ENCODE data around the gene HDAC11. TPM values are rescaled to one million over a fixed set of nuclear protein-coding genes. Genes with fewer than 3 reads are reported as not detected.
A peak's percentile ranks its signal among the peaks of the same experiment; 100 is the strongest.

HDAC11 gene
- total and polyA plus RNA-seq, 2 of the 13 experiments (the other 11 are each of a cell fraction or from before 2014, with no cell fraction given) = 13.7 to 33.1 TPM

- peak; percentile 63 for TF ChIP-seq STAT6 (CRISPR knock-in tag; IDR thresholded peaks at IDR 0.05; ENCODE audit: borderline replicate concordance)
- TF ChIP-seq CEBPB (IDR thresholded peaks at IDR 0.05; ENCODE audit: borderline replicate concordance, low read depth, low read length) = no peak
- no peak for TF ChIP-seq ZNF101 (CRISPR knock-in tag; IDR thresholded peaks at IDR 0.05; ENCODE audit: borderline replicate concordance, low read depth)
- no peak for TF ChIP-seq MTA1 (CRISPR knock-in tag; IDR thresholded peaks at IDR 0.05; ENCODE audit: borderline replicate concordance)
- TF ChIP-seq YY1 (IDR thresholded peaks at IDR 0.05; ENCODE audit: insufficient read depth, insufficient replicate concordance, low read depth, low read length) = no peak
- peak; percentile 53 for TF ChIP-seq ZBTB38 (CRISPR knock-in tag; IDR thresholded peaks at IDR 0.05)
- TF ChIP-seq JARID2 (CRISPR knock-in tag; IDR thresholded peaks at IDR 0.05; ENCODE audit: insufficient replicate concordance) = no peak
- no peak for TF ChIP-seq ZNF512B (CRISPR knock-in tag; IDR thresholded peaks at IDR 0.05; ENCODE audit: borderline replicate concordance)
- 0 out of 2 replicates have a peak, but pooled peaks have one; percentile 22 for TF ChIP-seq ZNF263 (CRISPR knock-in tag; IDR thresholded peaks at IDR 0.05)
- no peak for TF ChIP-seq ZNF282 (IDR thresholded peaks at IDR 0.05; ENCODE audit: partially characterized antibody)
- 0 out of 2 replicates have a peak, but pooled peaks have one; percentile 32 for TF ChIP-seq REPIN1 (CRISPR knock-in tag; IDR thresholded peaks at IDR 0.05; ENCODE audit: borderline replicate concordance, low read depth)
- TF ChIP-seq ZHX1 (CRISPR knock-in tag; IDR thresholded peaks at IDR 0.05; ENCODE audit: low read depth) = no peak
- TF ChIP-seq TFE3 (CRISPR knock-in tag; IDR thresholded peaks at IDR 0.05) = peak; percentile 87
- TF ChIP-seq KAT7 (CRISPR knock-in tag; IDR thresholded peaks at IDR 0.05; ENCODE audit: borderline replicate concordance) = peak; percentile 62; the same call in 1 of the 2 replicates
- no peak for TF ChIP-seq ZNF577 (CRISPR knock-in tag; IDR thresholded peaks at IDR 0.05; ENCODE audit: borderline replicate concordance, low read depth)
- no peak for TF ChIP-seq CCAR2 (optimal IDR thresholded peaks at IDR 0.05; ENCODE audit: low read depth, low read length)
- TF ChIP-seq NFE2L2 (IDR thresholded peaks at IDR 0.05; ENCODE audit: low read length) = no peak
- peak; percentile 65; the same call in 1 of the 2 replicates for TF ChIP-seq ZFX (CRISPR knock-in tag; IDR thresholded peaks at IDR 0.05; ENCODE audit: low read depth)
- TF ChIP-seq BORCS8-MEF2B (CRISPR knock-in tag; IDR thresholded peaks at IDR 0.05) = peak; percentile 73; the same call in 1 of the 2 replicates
Measured at GRCh38 chr3:13475871-13476590, 4.1 kb upstream of the HDAC11 start (continued).

Data from HepG2 (cell line).